Neural cell (in vitro differentiated cells): Measurements from ENCODE around the gene SDHAF2. TPM values are rescaled to one million over a fixed set of nuclear protein-coding genes. Genes with fewer than 3 reads are reported as not detected.

Source experiments
- H2AFZ ChIP-seq: fragments of 200-600, 300-800 bp; sonication (generic), shearing (Covaris generic); 2 replicates; pipeline ENCODE4 v1.6.0; 2014; ENCODE audit warnings: low read depth, mild to moderate bottlenecking, antibody characterized with exemption, low read length, moderate library complexity
- H3F3A ChIP-seq: fragments of 200-600 bp; shearing (Covaris generic); 2 replicates; pipeline ENCODE4 v1.6.1; 2016; ENCODE audit warnings: mild to moderate bottlenecking, moderate library complexity, mixed read lengths, antibody characterized with exemption, low read length; ENCODE audit not compliant: insufficient read depth, poor library complexity, severe bottlenecking
- H3K27ac ChIP-seq: fragments of 200-600, 300-800 bp; sonication (generic), shearing (Covaris generic); 2 replicates; pipeline ENCODE4 v1.5.1; 2014; ENCODE audit warnings: mild to moderate bottlenecking, low read length, moderate library complexity
- H3K27me3 ChIP-seq: fragments of 300-800, 200-600 bp; sonication (generic), shearing (Covaris generic); 2 replicates; pipeline ENCODE4 v1.6.0; 2014; ENCODE audit warnings: mild to moderate bottlenecking, low read depth, low read length, moderate library complexity; ENCODE audit not compliant: insufficient read depth
- H3K36me3 ChIP-seq: fragments of 300-800, 200-600 bp; sonication (generic), shearing (Covaris generic); 2 replicates; pipeline ENCODE4 v1.5.1; 2014; ENCODE audit warnings: mild to moderate bottlenecking, antibody characterized with exemption, low read length, moderate library complexity; ENCODE audit not compliant: insufficient read depth
- H3K4me2 ChIP-seq: fragments of 300-800, 200-600 bp; sonication (generic), shearing (Covaris generic); 2 replicates; pipeline ENCODE4 v1.6.0; 2014; ENCODE audit warnings: mild to moderate bottlenecking, low read length
- H3K4me3 ChIP-seq: fragments of 300-800, 200-600 bp; sonication (generic), shearing (Covaris generic); 2 replicates; pipeline ENCODE4 v1.5.1; 2014; ENCODE audit warnings: mild to moderate bottlenecking, low read length, moderate library complexity
- H3K79me2 ChIP-seq: fragments of 200-600 bp; shearing (Covaris generic); replicated peaks from 2 replicates; pipeline ENCODE4 v1.6.0; 2014; ENCODE audit warnings: mild to moderate bottlenecking, low read length, moderate library complexity; ENCODE audit not compliant: insufficient read depth
- H3K9ac ChIP-seq: fragments of 300-800, 200-600 bp; sonication (generic), shearing (Covaris generic); 2 replicates; pipeline ENCODE4 v1.6.1; 2016; ENCODE audit warnings: mild to moderate bottlenecking, low read length, mixed read lengths
- H3K9me2 ChIP-seq: fragments of 200-600 bp; shearing (Covaris generic); 2 replicates; pipeline ENCODE4 v1.6.1; 2016; ENCODE audit warnings: mild to moderate bottlenecking, low read length, mixed read lengths; ENCODE audit not compliant: insufficient read depth
- H3K9me3 ChIP-seq: fragments of 200-600, 300-800 bp; sonication (generic), shearing (Covaris generic); 2 replicates; pipeline ENCODE4 v1.6.1; 2016; ENCODE audit warnings: mild to moderate bottlenecking, mixed run types, low read length, moderate library complexity, mixed read lengths
- H4K20me1 ChIP-seq: fragments of 200-600 bp; shearing (Covaris generic); 2 replicates; pipeline ENCODE4 v1.6.1; 2016; ENCODE audit warnings: mild to moderate bottlenecking, mixed run types; ENCODE audit not compliant: insufficient read depth
- EP300 ChIP-seq: fragments of 450-650 bp; conservative IDR thresholded peaks from 2 replicates; pipeline ENCODE4 v1.6.1; 2014; ENCODE audit warnings: antibody characterized with exemption, mild to moderate bottlenecking, moderate library complexity; ENCODE audit not compliant: poor library complexity, severe bottlenecking
- EZH2 ChIP-seq: fragments of 200-600, 300-800 bp; shearing (Covaris generic), sonication (generic); IDR thresholded peaks from 2 replicates; pipeline ENCODE4 v1.6.1; 2014; ENCODE audit warnings: antibody characterized with exemption, low read length, borderline replicate concordance, mild to moderate bottlenecking; ENCODE audit not compliant: insufficient read depth, poor library complexity, severe bottlenecking
- MXI1 ChIP-seq: fragments of 450-650 bp; conservative IDR thresholded peaks from 2 replicates; pipeline ENCODE4 v1.6.1; 2014; ENCODE audit warnings: antibody characterized with exemption, mild to moderate bottlenecking; ENCODE audit not compliant: poor library complexity, severe bottlenecking
- POLR2AphosphoS5 ChIP-seq: IDR thresholded peaks from 2 replicates; pipeline ENCODE4 v1.6.1; 2012
- RAD21 ChIP-seq: fragments of 450-650 bp; conservative IDR thresholded peaks from 2 replicates; pipeline ENCODE4 v1.6.1; 2014; ENCODE audit warnings: antibody characterized with exemption, mild to moderate bottlenecking, moderate library complexity
- SMC3 ChIP-seq: fragments of 450-650 bp; conservative IDR thresholded peaks from 2 replicates; pipeline ENCODE4 v1.6.1; 2014; ENCODE audit warnings: antibody characterized with exemption, mild to moderate bottlenecking, moderate library complexity; ENCODE audit not compliant: poor library complexity
- TAF1 ChIP-seq: IDR thresholded peaks from 2 replicates; pipeline ENCODE4 v1.6.1; 2012; ENCODE audit warnings: low read depth
- polyA plus RNA-seq: library from polyadenylated mRNA; depleted of rRNA; stranded (reverse); fragments of >200 nt; gene quantifications from 2 replicates; pipeline ENCODE4 v1.2.3, GENCODE V29; 2014
- TF ChIP-seq, protein P1 (sequence below): fragments of 450-650 bp; IDR thresholded peaks from 2 replicates; pipeline ENCODE4 v1.5.1; 2014; ENCODE audit warnings: antibody characterized with exemption, mild to moderate bottlenecking, moderate library complexity; ENCODE audit not compliant: poor library complexity, severe bottlenecking
- TF ChIP-seq, protein P2 (sequence below): IDR thresholded peaks from 2 replicates; pipeline ENCODE4 v1.6.1; 2012; ENCODE audit warnings: borderline replicate concordance

Gene SDHAF2
- polyA plus RNA-seq, 1 donor from 2014 or later, result 54.5 TPM

DNA sequence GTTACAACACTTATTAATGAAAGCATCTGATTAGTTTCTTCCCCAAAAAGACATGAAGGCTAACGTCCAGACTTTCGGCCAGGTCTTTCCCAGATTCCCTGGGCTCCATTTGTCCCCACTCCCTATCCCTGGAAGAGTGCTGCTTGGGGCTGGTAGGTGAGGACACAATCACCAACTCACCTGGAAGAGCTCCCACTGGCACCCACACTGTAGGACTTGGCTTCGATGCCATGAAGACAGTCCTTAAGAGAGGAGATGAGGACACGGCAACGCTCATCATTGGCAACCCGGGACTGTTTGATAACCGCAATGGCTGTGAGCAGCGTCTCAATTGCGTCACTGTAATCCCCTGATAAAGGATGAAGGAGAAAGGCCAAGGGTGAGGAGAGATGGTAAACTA is 18.3 kb upstream of the SDHAF2 start:
- no peak overlapping the region for H3K27ac ChIP-seq
- TF ChIP-seq EP300, result no peak
- TF ChIP-seq, protein P1, sequence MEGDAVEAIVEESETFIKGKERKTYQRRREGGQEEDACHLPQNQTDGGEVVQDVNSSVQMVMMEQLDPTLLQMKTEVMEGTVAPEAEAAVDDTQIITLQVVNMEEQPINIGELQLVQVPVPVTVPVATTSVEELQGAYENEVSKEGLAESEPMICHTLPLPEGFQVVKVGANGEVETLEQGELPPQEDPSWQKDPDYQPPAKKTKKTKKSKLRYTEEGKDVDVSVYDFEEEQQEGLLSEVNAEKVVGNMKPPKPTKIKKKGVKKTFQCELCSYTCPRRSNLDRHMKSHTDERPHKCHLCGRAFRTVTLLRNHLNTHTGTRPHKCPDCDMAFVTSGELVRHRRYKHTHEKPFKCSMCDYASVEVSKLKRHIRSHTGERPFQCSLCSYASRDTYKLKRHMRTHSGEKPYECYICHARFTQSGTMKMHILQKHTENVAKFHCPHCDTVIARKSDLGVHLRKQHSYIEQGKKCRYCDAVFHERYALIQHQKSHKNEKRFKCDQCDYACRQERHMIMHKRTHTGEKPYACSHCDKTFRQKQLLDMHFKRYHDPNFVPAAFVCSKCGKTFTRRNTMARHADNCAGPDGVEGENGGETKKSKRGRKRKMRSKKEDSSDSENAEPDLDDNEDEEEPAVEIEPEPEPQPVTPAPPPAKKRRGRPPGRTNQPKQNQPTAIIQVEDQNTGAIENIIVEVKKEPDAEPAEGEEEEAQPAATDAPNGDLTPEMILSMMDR, result no peak
- no peak for TF ChIP-seq SMC3
- no peak for TF ChIP-seq POLR2AphosphoS5
- TF ChIP-seq, protein P2, sequence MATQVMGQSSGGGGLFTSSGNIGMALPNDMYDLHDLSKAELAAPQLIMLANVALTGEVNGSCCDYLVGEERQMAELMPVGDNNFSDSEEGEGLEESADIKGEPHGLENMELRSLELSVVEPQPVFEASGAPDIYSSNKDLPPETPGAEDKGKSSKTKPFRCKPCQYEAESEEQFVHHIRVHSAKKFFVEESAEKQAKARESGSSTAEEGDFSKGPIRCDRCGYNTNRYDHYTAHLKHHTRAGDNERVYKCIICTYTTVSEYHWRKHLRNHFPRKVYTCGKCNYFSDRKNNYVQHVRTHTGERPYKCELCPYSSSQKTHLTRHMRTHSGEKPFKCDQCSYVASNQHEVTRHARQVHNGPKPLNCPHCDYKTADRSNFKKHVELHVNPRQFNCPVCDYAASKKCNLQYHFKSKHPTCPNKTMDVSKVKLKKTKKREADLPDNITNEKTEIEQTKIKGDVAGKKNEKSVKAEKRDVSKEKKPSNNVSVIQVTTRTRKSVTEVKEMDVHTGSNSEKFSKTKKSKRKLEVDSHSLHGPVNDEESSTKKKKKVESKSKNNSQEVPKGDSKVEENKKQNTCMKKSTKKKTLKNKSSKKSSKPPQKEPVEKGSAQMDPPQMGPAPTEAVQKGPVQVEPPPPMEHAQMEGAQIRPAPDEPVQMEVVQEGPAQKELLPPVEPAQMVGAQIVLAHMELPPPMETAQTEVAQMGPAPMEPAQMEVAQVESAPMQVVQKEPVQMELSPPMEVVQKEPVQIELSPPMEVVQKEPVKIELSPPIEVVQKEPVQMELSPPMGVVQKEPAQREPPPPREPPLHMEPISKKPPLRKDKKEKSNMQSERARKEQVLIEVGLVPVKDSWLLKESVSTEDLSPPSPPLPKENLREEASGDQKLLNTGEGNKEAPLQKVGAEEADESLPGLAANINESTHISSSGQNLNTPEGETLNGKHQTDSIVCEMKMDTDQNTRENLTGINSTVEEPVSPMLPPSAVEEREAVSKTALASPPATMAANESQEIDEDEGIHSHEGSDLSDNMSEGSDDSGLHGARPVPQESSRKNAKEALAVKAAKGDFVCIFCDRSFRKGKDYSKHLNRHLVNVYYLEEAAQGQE, result no peak
- no peak for TF ChIP-seq MXI1
- no peak for TF ChIP-seq TAF1
- TF ChIP-seq EZH2, result no peak
- no peak for TF ChIP-seq RAD21

DNA sequence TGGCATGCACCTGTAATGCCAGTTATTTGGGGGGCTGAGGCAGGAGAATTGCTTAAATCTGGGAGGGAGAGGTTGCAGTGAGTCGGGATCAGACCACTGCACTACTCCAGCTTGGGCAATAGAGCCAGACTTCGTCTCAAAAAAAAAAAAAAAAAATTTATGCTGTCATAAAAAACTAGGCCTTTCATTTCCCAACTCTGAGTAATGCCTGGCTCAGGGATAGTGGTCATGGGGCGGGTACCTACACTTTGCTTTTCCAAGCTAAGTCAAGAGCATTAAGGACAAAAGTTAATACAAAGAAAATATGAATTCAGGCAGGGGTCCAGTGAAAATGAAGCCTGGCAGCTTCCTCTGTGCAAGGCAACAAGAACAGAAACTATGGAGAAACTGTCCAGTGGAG is 16.4 kb upstream of the SDHAF2 start:
- H3K9me2 ChIP-seq, result no peaks in the 10 kb centered on the region
- H3K27me3 ChIP-seq, result no peaks in the 10 kb centered on the region
- no peaks in the 10 kb centered on the region for H3F3A ChIP-seq
- no peak overlapping the region for H2AFZ ChIP-seq
- no peak overlapping the region for H3K4me2 ChIP-seq
- no peak for TF ChIP-seq EP300
- H4K20me1 ChIP-seq, result no peaks in the 10 kb centered on the region
- H3K36me3 ChIP-seq, result peaks cover 14% of the 10 kb centered on the region
- H3K4me3 ChIP-seq, result no peak overlapping the region
- no peak overlapping the region for H3K27ac ChIP-seq
- no peaks in the 10 kb centered on the region for H3K9me3 ChIP-seq
- peaks cover 8% of the 10 kb centered on the region for H3K79me2 ChIP-seq
- no peak overlapping the region for H3K9ac ChIP-seq

More for the DNA sequence above, 18.3 kb upstream of the SDHAF2 start:
- H4K20me1 ChIP-seq, result no peaks in the 10 kb centered on the region
- no peak overlapping the region for H3K4me2 ChIP-seq
- no peak overlapping the region for H3K4me3 ChIP-seq
- H3K9me3 ChIP-seq, result no peaks in the 10 kb centered on the region
- H3F3A ChIP-seq, result peaks cover 5% of the 10 kb centered on the region
- no peak overlapping the region for H2AFZ ChIP-seq
- H3K79me2 ChIP-seq, result peaks cover 3% of the 10 kb centered on the region
- no peaks in the 10 kb centered on the region for H3K36me3 ChIP-seq
- H3K27me3 ChIP-seq, result no peaks in the 10 kb centered on the region
- H3K9me2 ChIP-seq, result no peaks in the 10 kb centered on the region
- no peak overlapping the region for H3K9ac ChIP-seq

DNA sequence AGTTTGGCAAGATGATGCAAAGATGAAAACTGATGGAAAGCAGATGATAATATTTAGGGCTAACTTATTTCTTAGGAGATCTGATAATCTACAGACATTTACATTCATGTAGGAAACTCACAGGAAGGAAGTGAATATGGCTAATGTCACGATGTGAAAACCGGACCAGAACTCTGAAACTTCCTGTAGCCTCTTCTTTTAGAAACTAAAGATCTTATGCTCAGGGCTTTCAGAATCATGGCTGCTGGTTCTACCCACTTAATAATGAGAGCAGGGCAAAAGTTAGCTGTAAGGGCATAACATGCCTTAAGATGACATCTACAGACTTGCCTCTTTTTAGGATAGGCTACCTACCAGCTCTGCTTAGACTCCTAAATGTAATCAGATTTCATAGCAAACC is 15.4 kb upstream of the SDHAF2 start:
- Histone ChIP-seq H3F3A (no peaks in the 10 kb centered on the region), H4K20me1 (no peaks in the 10 kb centered on the region), H3K79me2 (peaks cover 8% of the 10 kb centered on the region), H3K4me2 (no peak overlapping the region), H3K27me3 (no peaks in the 10 kb centered on the region), H3K36me3 (peaks cover 14% of the 10 kb centered on the region), H3K9me3 (no peaks in the 10 kb centered on the region), H3K27ac (no peak overlapping the region), H2AFZ (no peak overlapping the region), H3K4me3 (no peak overlapping the region), H3K9ac (no peak overlapping the region), H3K9me2 (no peaks in the 10 kb centered on the region)
- TF ChIP-seq, protein P2, result no peak
- TF ChIP-seq, protein P1, result no peak
- TF ChIP-seq RAD21 (no peak), TAF1 (no peak), POLR2AphosphoS5 (no peak), SMC3 (no peak), EZH2 (no peak)
